Trophoblast cell (in vitro differentiated cells and primary cell): Measurements from ENCODE around the gene TTC21A.

ENCODE experiments used
- DNase-seq, 2 donors: peaks; one replicate each; pipeline ENCODE4 v3.0.0-alpha.2; 2016
- H2AFZ ChIP-seq: 2 replicates; pipeline ENCODE4 v1.6.1; 2013; ENCODE audit warnings: low read length, moderate library complexity, mild to moderate bottlenecking; ENCODE audit not compliant: insufficient read depth, poor library complexity
- H2AK5ac ChIP-seq: 2 replicates; pipeline ENCODE4 v1.6.1; 2013; ENCODE audit warnings: mild to moderate bottlenecking, low read length
- H2BK120ac ChIP-seq: 2 replicates; pipeline ENCODE4 v1.6.1; 2013; ENCODE audit warnings: low read length, mild to moderate bottlenecking, moderate library complexity; ENCODE audit not compliant: insufficient read depth, poor library complexity
- H2BK12ac ChIP-seq: 2 replicates; pipeline ENCODE4 v1.6.1; 2013; ENCODE audit warnings: mild to moderate bottlenecking, low read length, moderate library complexity
- H2BK5ac ChIP-seq: 2 replicates; pipeline ENCODE4 v1.6.1; 2013; ENCODE audit warnings: low read length, low read depth, moderate library complexity, mild to moderate bottlenecking; ENCODE audit not compliant: poor library complexity
- H3K14ac ChIP-seq: 2 replicates; pipeline ENCODE4 v1.6.1; 2013; ENCODE audit warnings: mild to moderate bottlenecking, low read length
- H3K18ac ChIP-seq: 2 replicates; pipeline ENCODE4 v1.6.1; 2013; ENCODE audit warnings: mild to moderate bottlenecking, low read length
- H3K23ac ChIP-seq: 2 replicates; pipeline ENCODE4 v1.6.1; 2013; ENCODE audit warnings: low read length
- H3K27ac ChIP-seq: 2 replicates; pipeline ENCODE4 v1.5.1; 2013; ENCODE audit warnings: low read depth, mild to moderate bottlenecking, inconsistent platforms, low read length, moderate library complexity
- H3K27me3 ChIP-seq: 2 replicates; pipeline ENCODE4 v1.6.1; 2013; ENCODE audit warnings: inconsistent platforms, mild to moderate bottlenecking, low read length, moderate library complexity; ENCODE audit not compliant: insufficient read depth
- H3K36me3 ChIP-seq, 2 experiments: 1 replicate in 1 of 2; 2 replicates in 1 of 2; pipeline ENCODE4 v1.6.1; 2013; ENCODE audit warnings: low read length in 2 of 2, mild to moderate bottlenecking in 2 of 2, moderate library complexity in 1 of 2; ENCODE audit not compliant: insufficient read depth in 2 of 2, control insufficient read depth in 1 of 2
- H3K4ac ChIP-seq: 2 replicates; pipeline ENCODE4 v1.6.1; 2013; ENCODE audit warnings: low read depth, mild to moderate bottlenecking, low read length, moderate library complexity
- H3K4me1 ChIP-seq, 2 experiments: 1 replicate in 1 of 2; 2 replicates in 1 of 2; pipeline ENCODE4 v1.6.1; 2013; ENCODE audit warnings: low read length in 2 of 2, mild to moderate bottlenecking in 2 of 2, moderate library complexity in 1 of 2; ENCODE audit not compliant: insufficient read depth in 2 of 2, control insufficient read depth in 1 of 2
- H3K4me2 ChIP-seq: 2 replicates; pipeline ENCODE4 v1.6.1; 2013; ENCODE audit warnings: inconsistent platforms, mild to moderate bottlenecking, low read length, moderate library complexity
- H3K4me3 ChIP-seq: 2 replicates; pipeline ENCODE4 v1.5.1; 2013; ENCODE audit warnings: mild to moderate bottlenecking, low read depth, low read length, inconsistent platforms
- H3K79me1 ChIP-seq: one replicate; pipeline ENCODE4 v1.6.1; 2013; ENCODE audit warnings: low read length
- H3K79me2 ChIP-seq: 2 replicates; pipeline ENCODE4 v1.6.1; 2013; ENCODE audit warnings: low read length, mild to moderate bottlenecking; ENCODE audit not compliant: control insufficient read depth, insufficient read depth, poor library complexity
- H3K9ac ChIP-seq: 2 replicates; pipeline ENCODE4 v1.6.1; 2013; ENCODE audit warnings: mild to moderate bottlenecking, low read length
- H3K9me3 ChIP-seq: 2 replicates; pipeline ENCODE4 v1.6.1; 2013; ENCODE audit warnings: low read depth, mild to moderate bottlenecking, control low read depth, inconsistent platforms, low read length; ENCODE audit not compliant: insufficient read depth
- H4K12ac ChIP-seq: 2 replicates; pipeline ENCODE4 v1.6.1; 2013; ENCODE audit warnings: low read depth, mild to moderate bottlenecking, low read length, moderate library complexity
- H4K8ac ChIP-seq: 2 replicates; pipeline ENCODE4 v1.6.1; 2013; ENCODE audit warnings: low read depth, mild to moderate bottlenecking, low read length, moderate library complexity
- H4K91ac ChIP-seq: one replicate; pipeline ENCODE4 v1.6.1; 2013; ENCODE audit warnings: low read depth, mild to moderate bottlenecking, low read length, moderate library complexity
- WGBS: extraction: QIAGEN DNeasy Blood & Tissue Kit; methylation state at CpG from one replicate; pipeline ENCODE4 v1.1.7; 2013; ENCODE audit warnings: missing lambda C conversion rate; ENCODE audit not compliant: insufficient read length, insufficient coverage; ENCODE audit errors: extremely low coverage; 5-methylcytosine and 5-hydroxymethylcytosine counted together

TTC21A gene

GRCh38 chr3:39103791-39104552, 3.5 kb upstream of the TTC21A start:
- Histone ChIP-seq H2BK120ac (no peak overlapping the region), H3K14ac (no peak overlapping the region), H4K12ac (no peak overlapping the region), H2BK5ac (no peak overlapping the region), H3K9ac (no peak overlapping the region), H3K4me1 (peaks cover 0 to 11% of the 10 kb centered on the region in 2 experiments), H3K4me2 (no peak overlapping the region), H3K79me1 (peaks cover 10% of the 10 kb centered on the region), H3K27ac (no peak overlapping the region), H3K18ac (no peak overlapping the region), H2AK5ac (no peak overlapping the region), H4K8ac (no peak overlapping the region), H4K91ac (no peak overlapping the region), H3K23ac (no peak overlapping the region), H3K27me3 (no peaks in the 10 kb centered on the region), H3K4ac (peak overlapping the region; percentile 8), H3K9me3 (no peaks in the 10 kb centered on the region), H3K4me3 (no peak overlapping the region), H2BK12ac (no peak overlapping the region), H2AFZ (no peak overlapping the region), H3K79me2 (peaks cover 8% of the 10 kb centered on the region), H3K36me3 (peaks cover 24 to 25% of the 10 kb centered on the region in 2 experiments)
- DNase-seq: no peak
- WGBS: no CpG with 5 or more reads among the region's 6 CpGs

GRCh38 chr3:39104961-39105686, 2.4 kb upstream of the TTC21A start:
- H3K4ac ChIP-seq: no peak overlapping the region
- no peak overlapping the region for H3K18ac ChIP-seq
- peaks cover 8% of the 10 kb centered on the region for H3K79me2 ChIP-seq
- no peaks in the 10 kb centered on the region for H3K9me3 ChIP-seq
- H2BK12ac ChIP-seq: no peak overlapping the region
- no peak overlapping the region for H4K12ac ChIP-seq
- no peak overlapping the region for H2BK120ac ChIP-seq
- H3K4me3 ChIP-seq: no peak overlapping the region
- DNase-seq: no peak
- no peaks in the 10 kb centered on the region for H3K27me3 ChIP-seq
- no peak overlapping the region for H2AK5ac ChIP-seq
- peaks cover 10% of the 10 kb centered on the region for H3K79me1 ChIP-seq
- peaks cover 0 to 11% of the 10 kb centered on the region in 2 experiments for H3K4me1 ChIP-seq
- H4K91ac ChIP-seq: no peak overlapping the region
- no CpG with 5 or more reads among the region's 7 CpGs for WGBS
- H3K36me3 ChIP-seq: peaks cover 13 to 14% of the 10 kb centered on the region in 2 experiments
- no peak overlapping the region for H2BK5ac ChIP-seq
- H4K8ac ChIP-seq: no peak overlapping the region
- no peak overlapping the region for H2AFZ ChIP-seq
- no peak overlapping the region for H3K14ac ChIP-seq
- H3K27ac ChIP-seq: no peak overlapping the region
- no peak overlapping the region for H3K4me2 ChIP-seq
- H3K9ac ChIP-seq: no peak overlapping the region
- no peak overlapping the region for H3K23ac ChIP-seq

- H3K4me2 ChIP-seq: no peak overlapping the region
- no peak overlapping the region for H3K18ac ChIP-seq
- no peak overlapping the region for H2AK5ac ChIP-seq
- no peak overlapping the region for H2BK5ac ChIP-seq
- no peak overlapping the region for H3K23ac ChIP-seq
- no peak overlapping the region for H2BK120ac ChIP-seq
- H3K4me1 ChIP-seq: peaks cover 0 to 11% of the 10 kb centered on the region in 2 experiments
- no peak overlapping the region for H4K91ac ChIP-seq
- H3K9ac ChIP-seq: no peak overlapping the region
- no CpG with 5 or more reads among the region's 3 CpGs for WGBS
- H2BK12ac ChIP-seq: no peak overlapping the region
- H4K8ac ChIP-seq: no peak overlapping the region
- H3K79me1 ChIP-seq: peaks cover 10% of the 10 kb centered on the region
- peaks cover 8% of the 10 kb centered on the region for H3K79me2 ChIP-seq
- H3K14ac ChIP-seq: no peak overlapping the region
- no peak overlapping the region for H3K27ac ChIP-seq
- H2AFZ ChIP-seq: no peak overlapping the region
- H3K9me3 ChIP-seq: no peaks in the 10 kb centered on the region
- peaks cover 7 to 8% of the 10 kb centered on the region in 2 experiments for H3K36me3 ChIP-seq
- no peak for DNase-seq
- H3K27me3 ChIP-seq: no peaks in the 10 kb centered on the region
- no peak overlapping the region for H3K4ac ChIP-seq
- no peak overlapping the region for H4K12ac ChIP-seq
- H3K4me3 ChIP-seq: no peak overlapping the region
Observed at GRCh38 chr3:39105687-39106063, 1.8 kb upstream of the TTC21A start.

- peak overlapping the region; percentile 64 for H4K91ac ChIP-seq
- H3K14ac ChIP-seq: peak overlapping the region; percentile 89
- no peak overlapping the region for H3K23ac ChIP-seq
- no peak overlapping the region for H3K27ac ChIP-seq
- no peak overlapping the region for H2BK12ac ChIP-seq
- H3K79me2 ChIP-seq: peaks cover 8% of the 10 kb centered on the region
- H2BK5ac ChIP-seq: no peak overlapping the region
- H3K4ac ChIP-seq: peak overlapping the region; percentile 74
- no CpG with 5 or more reads among the region's 16 CpGs for WGBS
- peak overlapping the region; percentile 92 for H2AFZ ChIP-seq
- H2AK5ac ChIP-seq: peak overlapping the region; percentile 52
- peak overlapping the region; percentile 20 for H4K8ac ChIP-seq
- H3K79me1 ChIP-seq: peaks cover 10% of the 10 kb centered on the region
- H3K4me2 ChIP-seq: peak overlapping the region; percentile 71
- H2BK120ac ChIP-seq: peak overlapping the region; percentile 74
- no peaks in the 10 kb centered on the region for H3K9me3 ChIP-seq
- no peaks in the 10 kb centered on the region for H3K27me3 ChIP-seq
- peak overlapping the region; percentile 94 for H3K4me3 ChIP-seq
- H3K9ac ChIP-seq: peak overlapping the region; percentile 90
- H3K18ac ChIP-seq: peak overlapping the region; percentile 90
- peak overlapping the region; percentile 81 for H4K12ac ChIP-seq
- peak; percentile 53 to 63 for DNase-seq
- peaks cover 0 to 11% of the 10 kb centered on the region in 2 experiments for H3K4me1 ChIP-seq
- peaks cover 3 to 4% of the 10 kb centered on the region in 2 experiments for H3K36me3 ChIP-seq
Observed at GRCh38 chr3:39106281-39106811, 1.1 kb upstream of the TTC21A start.
